Activated naive CD8-positive, alpha-beta T cell (primary cell): Measurements from ENCODE around the gene INTS2.
"Not testable (repeated sequence)": the region's sequence is repeated elsewhere in the genome, so short reads cannot be mapped to it uniquely, and the experiment has no call there.

ENCODE experiments used
- H3K27ac Mint-ChIP-seq: one replicate; pipeline ENCODE4 v1.8.0; 2021; ENCODE audit warnings: mixed read lengths
- H3K27me3 Mint-ChIP-seq: one replicate; pipeline ENCODE4 v1.8.0; 2021; ENCODE audit warnings: mixed read lengths
- H3K36me3 Mint-ChIP-seq: one replicate; pipeline ENCODE4 v1.8.0; 2021; ENCODE audit warnings: mixed read lengths
- H3K4me1 Mint-ChIP-seq: one replicate; pipeline ENCODE4 v1.8.0; 2021; ENCODE audit warnings: low read depth, mixed read lengths
- H3K4me3 Mint-ChIP-seq: one replicate; pipeline ENCODE4 v1.8.0; 2021; ENCODE audit warnings: mild to moderate bottlenecking, mixed read lengths
- H3K9me3 Mint-ChIP-seq: one replicate; pipeline ENCODE4 v1.8.0; 2021; ENCODE audit warnings: low read depth, mixed read lengths

INTS2 gene

DNA sequence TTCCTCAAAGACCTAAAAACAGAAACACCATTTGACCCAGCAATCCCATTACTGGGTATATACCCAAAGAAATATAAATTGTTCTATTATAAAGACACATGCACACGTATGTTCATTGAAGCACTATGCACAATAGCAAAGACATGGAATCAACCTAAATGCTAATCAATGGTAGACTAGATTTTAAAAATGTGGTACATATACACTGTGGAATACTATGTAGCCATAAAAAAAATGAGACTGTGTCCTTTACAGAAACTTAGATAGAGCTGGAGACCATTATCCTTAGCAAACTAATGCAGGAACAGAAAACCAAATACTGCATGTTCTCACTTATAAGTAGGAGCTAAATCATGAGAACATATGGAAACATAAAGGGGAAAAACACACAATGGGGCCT is 100.9 kb downstream of the INTS2 start:
- not testable (repeated sequence) for H3K9me3 Mint-ChIP-seq, H3K27ac Mint-ChIP-seq, H3K27me3 Mint-ChIP-seq, H3K36me3 Mint-ChIP-seq, H3K4me1 Mint-ChIP-seq, H3K4me3 Mint-ChIP-seq

GRCh38 chr17:61826198-61826597 is 101.6 kb downstream of the INTS2 start:
- H3K27ac Mint-ChIP-seq, H3K4me1 Mint-ChIP-seq, H3K27me3 Mint-ChIP-seq, H3K9me3 Mint-ChIP-seq, H3K36me3 Mint-ChIP-seq, H3K4me3 Mint-ChIP-seq: not testable (repeated sequence)

GRCh38 chr17:61825448-61826137 is 102.2 kb downstream of the INTS2 start:
- no peak overlapping the region for H3K27ac Mint-ChIP-seq
- H3K4me3 Mint-ChIP-seq: no peak overlapping the region
- H3K27me3 Mint-ChIP-seq: no peaks in the 10 kb centered on the region
- no peaks in the 10 kb centered on the region for H3K9me3 Mint-ChIP-seq
- H3K36me3 Mint-ChIP-seq: peaks cover 7% of the 10 kb centered on the region
- no peaks in the 10 kb centered on the region for H3K4me1 Mint-ChIP-seq

DNA sequence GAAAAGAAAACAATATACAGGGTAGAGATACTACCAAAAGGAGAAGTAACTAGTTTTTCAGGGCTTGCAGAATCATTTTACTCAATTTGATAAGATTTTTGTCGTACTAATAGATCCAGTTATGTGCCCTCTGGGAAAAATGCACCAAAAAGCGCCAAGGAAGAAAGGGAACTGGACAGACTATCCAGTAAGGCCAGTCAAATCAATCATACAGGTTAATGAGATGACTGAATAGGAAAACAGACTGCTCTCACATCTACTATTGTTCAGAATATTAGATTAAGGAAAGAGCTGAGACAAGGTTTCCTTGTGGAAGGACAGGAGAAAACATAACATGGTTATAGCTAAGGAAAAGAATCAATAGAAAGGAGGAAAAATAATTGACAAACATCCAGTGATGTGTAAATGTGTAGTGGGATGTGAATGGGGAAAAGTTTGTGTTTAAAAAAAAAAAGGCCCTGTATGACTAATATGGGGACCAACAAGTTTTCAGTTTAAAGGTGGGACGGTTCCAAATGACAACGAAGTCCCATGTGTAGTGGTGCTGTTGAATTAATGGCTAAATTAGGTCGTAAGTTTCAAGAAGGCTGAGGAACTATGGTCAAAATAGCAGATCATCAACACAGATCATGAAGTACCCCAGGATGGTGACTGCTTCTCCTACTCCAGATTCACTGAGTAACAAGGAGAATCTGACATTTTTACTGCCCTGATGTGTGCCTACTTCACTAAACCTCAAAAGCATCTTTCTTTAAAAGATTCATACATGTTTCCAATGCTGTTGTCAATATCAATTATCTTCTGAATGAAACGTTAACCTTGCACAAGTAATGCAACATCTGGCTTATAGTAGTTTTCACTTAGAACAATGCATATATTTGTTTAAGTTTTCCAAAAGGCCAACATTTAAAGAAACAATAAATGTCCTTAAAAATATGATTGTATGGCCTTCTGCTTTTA is 105.2 kb downstream of the INTS2 start:
- no peaks in the 10 kb centered on the region for H3K27me3 Mint-ChIP-seq
- H3K4me3 Mint-ChIP-seq: no peak overlapping the region
- peaks cover 10% of the 10 kb centered on the region for H3K36me3 Mint-ChIP-seq
- no peaks in the 10 kb centered on the region for H3K9me3 Mint-ChIP-seq
- no peaks in the 10 kb centered on the region for H3K4me1 Mint-ChIP-seq
- no peak overlapping the region for H3K27ac Mint-ChIP-seq

GRCh38 chr17:61821655-61822054 is 106.1 kb downstream of the INTS2 start:
- no peak overlapping the region for H3K27ac Mint-ChIP-seq
- H3K27me3 Mint-ChIP-seq: no peaks in the 10 kb centered on the region
- peaks cover 7% of the 10 kb centered on the region for H3K36me3 Mint-ChIP-seq
- no peaks in the 10 kb centered on the region for H3K9me3 Mint-ChIP-seq
- no peaks in the 10 kb centered on the region for H3K4me1 Mint-ChIP-seq
- no peak overlapping the region for H3K4me3 Mint-ChIP-seq

- not testable (repeated sequence) for H3K27me3 Mint-ChIP-seq, H3K36me3 Mint-ChIP-seq, H3K4me3 Mint-ChIP-seq, H3K9me3 Mint-ChIP-seq, H3K27ac Mint-ChIP-seq, H3K4me1 Mint-ChIP-seq
Measured at GRCh38 chr17:61819265-61819664, 108.5 kb downstream of the INTS2 start.

- no peaks in the 10 kb centered on the region for H3K4me1 Mint-ChIP-seq
- peaks cover 4% of the 10 kb centered on the region for H3K36me3 Mint-ChIP-seq
- H3K27ac Mint-ChIP-seq: no peak overlapping the region
- no peaks in the 10 kb centered on the region for H3K27me3 Mint-ChIP-seq
- no peak overlapping the region for H3K4me3 Mint-ChIP-seq
- H3K9me3 Mint-ChIP-seq: no peaks in the 10 kb centered on the region
Measured at GRCh38 chr17:61818225-61818624, 109.6 kb downstream of the INTS2 start.

GRCh38 chr17:61817452-61817851 is 110.3 kb downstream of the INTS2 start:
- Mint-ChIP-seq H3K27me3 (no peaks in the 10 kb centered on the region), H3K27ac (no peak overlapping the region)

DNA sequence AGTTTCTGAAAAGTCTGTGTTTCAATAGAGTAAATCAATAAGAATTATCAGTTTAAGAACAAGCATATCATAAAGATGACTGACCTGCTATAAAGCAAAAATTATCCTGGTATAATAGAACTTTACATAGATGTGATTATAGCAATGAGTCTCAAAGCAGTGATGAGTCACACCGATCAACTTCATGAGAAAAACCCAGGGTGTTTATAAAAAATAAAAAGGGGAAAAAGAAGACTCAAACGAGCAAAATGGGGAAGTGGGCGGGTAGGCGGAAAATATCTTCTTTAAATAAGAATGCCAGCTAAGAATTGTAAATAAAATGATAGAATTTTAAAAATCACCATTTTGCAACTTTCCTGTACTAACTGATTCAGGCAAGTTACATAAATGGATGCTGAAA is 111.2 kb downstream of the INTS2 start:
- no peaks in the 10 kb centered on the region for H3K9me3 Mint-ChIP-seq
- H3K4me1 Mint-ChIP-seq: no peaks in the 10 kb centered on the region
- H3K27ac Mint-ChIP-seq: no peak overlapping the region
- no peaks in the 10 kb centered on the region for H3K27me3 Mint-ChIP-seq
- peaks cover 2% of the 10 kb centered on the region for H3K36me3 Mint-ChIP-seq
- no peak overlapping the region for H3K4me3 Mint-ChIP-seq

More at GRCh38 chr17:61817452-61817851, 110.3 kb downstream of the INTS2 start:
- no peaks in the 10 kb centered on the region for H3K4me1 Mint-ChIP-seq
- no peaks in the 10 kb centered on the region for H3K9me3 Mint-ChIP-seq
- peaks cover 4% of the 10 kb centered on the region for H3K36me3 Mint-ChIP-seq
- H3K4me3 Mint-ChIP-seq: no peak overlapping the region

GRCh38 chr17:61815863-61816503 is 111.8 kb downstream of the INTS2 start:
- Mint-ChIP-seq H3K4me1 (no peaks in the 10 kb centered on the region), H3K4me3 (no peak overlapping the region), H3K9me3 (no peaks in the 10 kb centered on the region), H3K36me3 (peaks cover 2% of the 10 kb centered on the region), H3K27me3 (no peaks in the 10 kb centered on the region), H3K27ac (no peak overlapping the region)
